A549 (cell line): ENCODE measurements around the gene TNFSF4. TPM values are rescaled to one million over a fixed set of nuclear protein-coding genes. Genes with fewer than 3 reads are reported as not detected.

Experiments used
- ATAC-seq, 2 experiments: fragments of 200-7000 bp in 1 of 2; fragments of >200 bp in 1 of 2; cut with Nextera tagmentation in 1 of 2; cut with Tn5 transposase in 1 of 2; 3 replicates each; pipeline versions ENCODE4 v1.8.0 to v1.9.1; 2018 to 2020; ENCODE audit warnings: mild to moderate bottlenecking in 1 of 2, moderate library complexity in 1 of 2
- CTCF ChIA-PET: fragments of 300-600 bp; sonication (Branson Sonifier 250); formaldehyde crosslinking; extraction: SDS; loops from one replicate; lab custom pipeline; 2021; ENCODE audit warnings: antibody characterized with exemption, inconsistent platforms; lab: Yijun Ruan, JAX
- POLR2A ChIA-PET: fragments of 350-600 bp; formaldehyde crosslinking; extraction: SDS; loops from one replicate; lab custom pipeline; 2021; ENCODE audit warnings: antibody characterized with exemption, inconsistent platforms; lab: Yijun Ruan, JAX
- DNase-seq, 2 experiments: peaks; one replicate each; pipeline versions ENCODE4 v3.0.0 to v3.0.0-alpha.2; 2011 to 2016; ENCODE audit warnings: low read depth in 1 of 2, low spot score in 1 of 2
- FAIRE-seq: peaks from 2 replicates; lab custom pipeline; 2011; peaks lifted over from hg19 to GRCh38; lab: Jason Lieb, UNC
- H3K27ac ChIP-seq, 2 experiments: fragments of >200 bp; sonication (Bioruptor Twin); formaldehyde crosslinking; 3 replicates each; pipeline ENCODE4 v1.5.1; 2016 to 2017
- H3K4me1 ChIP-seq: fragments of >200 bp; sonication (Bioruptor Twin); formaldehyde crosslinking; 3 replicates; pipeline ENCODE4 v1.6.1; 2016
- H3K4me2 ChIP-seq: fragments of >200 bp; sonication (Bioruptor Twin); formaldehyde crosslinking; 3 replicates; pipeline ENCODE4 v1.6.1; 2016
- H3K4me3 ChIP-seq: fragments of >200 bp; sonication (Bioruptor Twin); formaldehyde crosslinking; 3 replicates; pipeline ENCODE4 v1.5.1; 2016
- H3K9me3 ChIP-seq: fragments of >200 bp; sonication (Bioruptor Twin); formaldehyde crosslinking; 3 replicates; pipeline ENCODE4 v1.6.1; 2016
- BHLHE40 ChIP-seq: IDR thresholded peaks from 2 replicates; pipeline ENCODE4 v1.6.1; 2012; ENCODE audit warnings: low read depth, low read length, inconsistent platforms
- EHMT2 ChIP-seq: fragments of 200-600 bp; sonication (generic); IDR thresholded peaks from 2 replicates; pipeline ENCODE4 v1.6.1; 2016; ENCODE audit warnings: antibody characterized with exemption, low read depth, mild to moderate bottlenecking, moderate library complexity
- ELK1 ChIP-seq: fragments of 150-350 bp; IDR thresholded peaks from 2 replicates; pipeline ENCODE4 v1.6.1; 2014; ENCODE audit warnings: low read depth, mild to moderate bottlenecking, low read length
- ESRRA ChIP-seq: fragments of 150-350 bp; IDR thresholded peaks from 2 replicates; pipeline ENCODE4 v1.6.1; 2014; ENCODE audit warnings: mild to moderate bottlenecking, low read length, borderline replicate concordance
- FOSB ChIP-seq: fragments of 250-450 bp; sonication (Bioruptor Pico); IDR thresholded peaks from 2 replicates; pipeline ENCODE4 v1.5.0; 2020; ENCODE audit warnings: mild to moderate bottlenecking, moderate library complexity
- GATA3 ChIP-seq: IDR thresholded peaks from 2 replicates; pipeline ENCODE4 v1.6.1; 2012; ENCODE audit warnings: borderline replicate concordance
- HES2 ChIP-seq: fragments of >200 bp; sonication (Bioruptor Twin); formaldehyde crosslinking; IDR thresholded peaks from 2 replicates; pipeline ENCODE4 v1.6.1; 2016
- HEYL ChIP-seq: fragments of 250-450 bp; sonication (Bioruptor Pico); IDR thresholded peaks from 2 replicates; pipeline ENCODE4 v1.8.0; 2021; ENCODE audit warnings: mild to moderate bottlenecking, moderate library complexity
- HOXA7 ChIP-seq: fragments of 250-450 bp; sonication (Bioruptor Pico); IDR thresholded peaks from 2 replicates; pipeline ENCODE4 v1.5.0; 2020; ENCODE audit warnings: mild to moderate bottlenecking, moderate library complexity
- HOXB13 ChIP-seq: fragments of 250-450 bp; sonication (Bioruptor Pico); IDR thresholded peaks from 2 replicates; pipeline ENCODE4 v1.5.0; 2020; ENCODE audit warnings: low read depth, mild to moderate bottlenecking, moderate library complexity
- KDM1A ChIP-seq: fragments of 200-600 bp; sonication (generic); IDR thresholded peaks from 2 replicates; pipeline ENCODE4 v1.6.1; 2016; ENCODE audit warnings: low read depth, mild to moderate bottlenecking
- MAFK ChIP-seq: fragments of 450-650 bp; IDR thresholded peaks from 2 replicates; pipeline ENCODE4 v1.6.1; 2014; ENCODE audit not compliant: partially characterized antibody
- MAZ ChIP-seq: fragments of 150-350 bp; IDR thresholded peaks from 2 replicates; pipeline ENCODE4 v1.6.1; 2014; ENCODE audit warnings: antibody characterized with exemption, low read depth, low read length, borderline replicate concordance
- MYC ChIP-seq: IDR thresholded peaks from 2 replicates; pipeline ENCODE4 v1.6.1; 2012; ENCODE audit warnings: mild to moderate bottlenecking, inconsistent platforms, low read length, improper control_type of control experiment, borderline replicate concordance
- NFE2L2 ChIP-seq: fragments of 150-350 bp; conservative IDR thresholded peaks from 2 replicates; pipeline ENCODE4 v1.6.1; 2014; ENCODE audit warnings: low read length
- PHF8 ChIP-seq: fragments of 200-600 bp; sonication (generic); IDR thresholded peaks from 2 replicates; pipeline ENCODE4 v1.6.1; 2016; ENCODE audit warnings: low read depth, mild to moderate bottlenecking, antibody characterized with exemption, moderate library complexity, borderline replicate concordance
- RCOR1 ChIP-seq: fragments of 150-350 bp; IDR thresholded peaks from 2 replicates; pipeline ENCODE4 v1.6.1; 2014; ENCODE audit warnings: antibody characterized with exemption, low read length, low read depth
- SMC3 ChIP-seq: fragments of >200 bp; sonication (Bioruptor Twin); formaldehyde crosslinking; IDR thresholded peaks from 3 replicates; pipeline ENCODE4 v1.6.1; 2018; ENCODE audit warnings: inconsistent platforms
- TP53 ChIP-seq: fragments of 250-450 bp; sonication (Bioruptor Pico); IDR thresholded peaks from 2 replicates; pipeline ENCODE4 v1.5.0; 2021; ENCODE audit warnings: mild to moderate bottlenecking, moderate library complexity
- ZC3H11A ChIP-seq: fragments of 450-650 bp; IDR thresholded peaks from 2 replicates; pipeline ENCODE4 v1.6.1; 2014; ENCODE audit warnings: antibody characterized with exemption, mild to moderate bottlenecking
- ZSCAN20 ChIP-seq: fragments of 250-450 bp; sonication (Bioruptor Pico); IDR thresholded peaks from 2 replicates; pipeline ENCODE4 v1.8.0; 2022; ENCODE audit warnings: mild to moderate bottlenecking, moderate library complexity
- WGBS: methylation state at CpG from one replicate; pipeline ENCODE4 v1.1.6; 2017; ENCODE audit errors: missing lambda C conversion rate; 5-methylcytosine and 5-hydroxymethylcytosine counted together
- polyA plus RNA-seq, 4 experiments: library from polyadenylated mRNA; depleted of rRNA in 3 of 4; stranded (reverse); fragments of >200 nt; fragmentation: RNase III in 1 of 4; extraction: RNeasy Plus Mini Kit Qiagen cat#74134 plus additional on column Dnase treatment in 1 of 4; gene quantifications; 2 replicates in 3 of 4; 3 replicates in 1 of 4; pipeline ENCODE4 v1.2.3, GENCODE V29; 2011 to 2017
- TF ChIP-seq, protein P1 (sequence below): IDR thresholded peaks from 2 replicates; pipeline ENCODE4 v1.6.1; 2012
- TF ChIP-seq, protein P2 (sequence below): fragments of >200 bp; sonication (Bioruptor Twin); formaldehyde crosslinking; IDR thresholded peaks from 3 replicates; pipeline ENCODE4 v1.5.1; 2016
- TF ChIP-seq, protein P3 (sequence below): fragments of 250-450 bp; sonication (Bioruptor Pico); IDR thresholded peaks from 2 replicates; pipeline ENCODE4 v1.5.0; 2020; ENCODE audit warnings: low read depth, mild to moderate bottlenecking, moderate library complexity
- TF ChIP-seq, protein P4 (sequence below): IDR thresholded peaks from 2 replicates; pipeline ENCODE4 v1.6.1; 2012
- TF ChIP-seq, protein P5 (sequence below): fragments of 450-650 bp; IDR thresholded peaks from 2 replicates; pipeline ENCODE4 v1.6.1; 2014; ENCODE audit warnings: antibody characterized with exemption

TNFSF4 gene
- polyA plus RNA-seq, 2 of the 4 experiments (the other 2 are of a cell fraction) = 0.06 to 0.27 TPM

DNA sequence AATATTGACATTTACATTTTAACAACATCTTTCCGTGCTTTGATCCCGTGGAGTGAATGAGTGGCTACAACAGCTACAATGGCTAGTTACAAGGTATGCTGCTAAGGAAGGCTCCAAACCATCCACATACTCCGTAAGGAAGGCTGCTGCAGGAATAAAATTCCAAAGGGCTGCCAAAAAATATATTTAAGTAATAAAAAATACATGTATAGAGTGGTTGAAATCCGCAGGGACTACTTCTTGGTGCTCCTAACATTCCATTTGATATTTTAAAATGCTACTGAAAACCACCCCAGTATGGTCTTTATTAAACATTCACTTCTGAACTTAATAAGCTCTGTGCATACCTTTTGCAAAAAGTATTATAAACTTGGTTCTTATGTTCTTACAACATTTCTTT is 25.3 kb downstream of the TNFSF4 start:
- no peak for TF ChIP-seq HES2
- TF ChIP-seq NFE2L2 = no peak
- TF ChIP-seq ESRRA = no peak
- no peak for TF ChIP-seq BHLHE40
- TF ChIP-seq, protein P1, sequence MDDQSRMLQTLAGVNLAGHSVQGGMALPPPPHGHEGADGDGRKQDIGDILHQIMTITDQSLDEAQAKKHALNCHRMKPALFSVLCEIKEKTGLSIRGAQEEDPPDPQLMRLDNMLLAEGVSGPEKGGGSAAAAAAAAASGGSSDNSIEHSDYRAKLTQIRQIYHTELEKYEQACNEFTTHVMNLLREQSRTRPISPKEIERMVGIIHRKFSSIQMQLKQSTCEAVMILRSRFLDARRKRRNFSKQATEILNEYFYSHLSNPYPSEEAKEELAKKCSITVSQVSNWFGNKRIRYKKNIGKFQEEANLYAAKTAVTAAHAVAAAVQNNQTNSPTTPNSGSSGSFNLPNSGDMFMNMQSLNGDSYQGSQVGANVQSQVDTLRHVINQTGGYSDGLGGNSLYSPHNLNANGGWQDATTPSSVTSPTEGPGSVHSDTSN = no peak
- TF ChIP-seq GATA3 = no peak
- no peak for TF ChIP-seq MAZ
- no peak for TF ChIP-seq HOXB13 (CRISPR knock-in tag)
- no peak for TF ChIP-seq MYC
- no peak for TF ChIP-seq SMC3
- TF ChIP-seq, protein P2, sequence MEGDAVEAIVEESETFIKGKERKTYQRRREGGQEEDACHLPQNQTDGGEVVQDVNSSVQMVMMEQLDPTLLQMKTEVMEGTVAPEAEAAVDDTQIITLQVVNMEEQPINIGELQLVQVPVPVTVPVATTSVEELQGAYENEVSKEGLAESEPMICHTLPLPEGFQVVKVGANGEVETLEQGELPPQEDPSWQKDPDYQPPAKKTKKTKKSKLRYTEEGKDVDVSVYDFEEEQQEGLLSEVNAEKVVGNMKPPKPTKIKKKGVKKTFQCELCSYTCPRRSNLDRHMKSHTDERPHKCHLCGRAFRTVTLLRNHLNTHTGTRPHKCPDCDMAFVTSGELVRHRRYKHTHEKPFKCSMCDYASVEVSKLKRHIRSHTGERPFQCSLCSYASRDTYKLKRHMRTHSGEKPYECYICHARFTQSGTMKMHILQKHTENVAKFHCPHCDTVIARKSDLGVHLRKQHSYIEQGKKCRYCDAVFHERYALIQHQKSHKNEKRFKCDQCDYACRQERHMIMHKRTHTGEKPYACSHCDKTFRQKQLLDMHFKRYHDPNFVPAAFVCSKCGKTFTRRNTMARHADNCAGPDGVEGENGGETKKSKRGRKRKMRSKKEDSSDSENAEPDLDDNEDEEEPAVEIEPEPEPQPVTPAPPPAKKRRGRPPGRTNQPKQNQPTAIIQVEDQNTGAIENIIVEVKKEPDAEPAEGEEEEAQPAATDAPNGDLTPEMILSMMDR = no peak
- ATAC-seq = no peak
- FAIRE-seq = no peak
- Histone ChIP-seq H3K27ac (no peak overlapping the region), H3K4me1 (no peaks in the 10 kb centered on the region), H3K9me3 (no peaks in the 10 kb centered on the region), H3K4me2 (no peak overlapping the region), H3K4me3 (no peak overlapping the region)
- DNase-seq = no peak
- CTCF ChIA-PET = no interaction called here
- WGBS = 44% methylated on average over 4 of the region's 4 CpGs
- POLR2A ChIA-PET = no interaction called here

GRCh38 chr1:173176246-173176645 is 30.9 kb downstream of the TNFSF4 start:
- FAIRE-seq (no peak), DNase-seq (no peak), ATAC-seq (no peak)
- H3K27ac ChIP-seq = no peak overlapping the region
- TF ChIP-seq NFE2L2 (no peak), FOSB (CRISPR knock-in tag) (no peak), MAZ (no peak), ESRRA (no peak)
- TF ChIP-seq, protein P3, sequence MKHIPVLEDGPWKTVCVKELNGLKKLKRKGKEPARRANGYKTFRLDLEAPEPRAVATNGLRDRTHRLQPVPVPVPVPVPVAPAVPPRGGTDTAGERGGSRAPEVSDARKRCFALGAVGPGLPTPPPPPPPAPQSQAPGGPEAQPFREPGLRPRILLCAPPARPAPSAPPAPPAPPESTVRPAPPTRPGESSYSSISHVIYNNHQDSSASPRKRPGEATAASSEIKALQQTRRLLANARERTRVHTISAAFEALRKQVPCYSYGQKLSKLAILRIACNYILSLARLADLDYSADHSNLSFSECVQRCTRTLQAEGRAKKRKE = no peak
- H3K4me1 ChIP-seq = no peaks in the 10 kb centered on the region
- H3K4me2 ChIP-seq = no peak overlapping the region
- 70% methylated on average over 3 of the region's 3 CpGs for WGBS
- POLR2A ChIA-PET = no interaction called here
- CTCF ChIA-PET = interaction anchor here (0.6 to 2.1 kb wide), 2 partner anchors 26 to 354 kb away, joined by 3 to 6 read pairs; no protein-coding TSS in a partner anchor
- peaks cover 24% of the 10 kb centered on the region for H3K9me3 ChIP-seq
- no peak overlapping the region for H3K4me3 ChIP-seq

DNA sequence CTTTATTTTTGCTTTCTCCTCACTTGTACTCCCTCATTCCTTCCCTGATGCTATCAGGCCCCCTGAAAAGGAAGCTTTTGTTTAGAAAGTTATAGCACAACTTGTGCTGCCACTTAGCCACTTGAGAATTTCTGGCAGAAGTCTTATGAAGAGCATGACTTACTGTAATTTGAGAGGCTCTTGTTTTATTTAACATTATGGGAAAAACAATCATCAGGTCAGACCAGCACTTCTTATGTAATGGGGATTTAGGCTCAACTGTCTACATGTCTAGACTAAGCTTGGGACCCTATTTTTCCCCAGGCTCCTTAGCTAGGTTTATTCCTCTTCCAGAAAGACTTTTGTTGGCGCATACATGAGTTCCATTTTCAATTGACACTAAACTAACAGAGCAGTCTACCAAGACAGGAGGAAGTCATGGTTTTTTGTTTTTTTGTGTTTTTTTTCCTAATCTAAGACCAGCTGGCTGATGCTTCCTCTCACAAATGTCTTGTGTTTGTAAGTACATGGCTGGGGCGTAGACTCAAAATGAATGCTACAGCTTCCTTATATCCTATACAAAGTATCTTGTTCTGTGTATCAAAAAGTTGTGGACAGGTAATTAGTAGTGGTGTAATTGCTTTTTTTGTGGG is 31.5 kb downstream of the TNFSF4 start:
- peaks cover 27% of the 10 kb centered on the region for H3K9me3 ChIP-seq
- no peak overlapping the region for H3K4me2 ChIP-seq
- no peak for DNase-seq
- no peak for FAIRE-seq
- H3K27ac ChIP-seq = no peak overlapping the region
- no peak for ATAC-seq
- ChIA-PET POLR2A (no interaction called here), CTCF (interaction anchor here (0.6 to 2.1 kb wide), 2 partner anchors 26 to 353 kb away, joined by 3 to 6 read pairs; no protein-coding TSS in a partner anchor)
- H3K4me3 ChIP-seq = no peak overlapping the region
- H3K4me1 ChIP-seq = no peaks in the 10 kb centered on the region
- TF ChIP-seq, protein P4, sequence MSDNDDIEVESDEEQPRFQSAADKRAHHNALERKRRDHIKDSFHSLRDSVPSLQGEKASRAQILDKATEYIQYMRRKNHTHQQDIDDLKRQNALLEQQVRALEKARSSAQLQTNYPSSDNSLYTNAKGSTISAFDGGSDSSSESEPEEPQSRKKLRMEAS = no peak
- no peak for TF ChIP-seq RCOR1
- TF ChIP-seq SMC3 = no peak
- TF ChIP-seq PHF8 = no peak
- no peak for TF ChIP-seq EHMT2
- TF ChIP-seq, protein P5, sequence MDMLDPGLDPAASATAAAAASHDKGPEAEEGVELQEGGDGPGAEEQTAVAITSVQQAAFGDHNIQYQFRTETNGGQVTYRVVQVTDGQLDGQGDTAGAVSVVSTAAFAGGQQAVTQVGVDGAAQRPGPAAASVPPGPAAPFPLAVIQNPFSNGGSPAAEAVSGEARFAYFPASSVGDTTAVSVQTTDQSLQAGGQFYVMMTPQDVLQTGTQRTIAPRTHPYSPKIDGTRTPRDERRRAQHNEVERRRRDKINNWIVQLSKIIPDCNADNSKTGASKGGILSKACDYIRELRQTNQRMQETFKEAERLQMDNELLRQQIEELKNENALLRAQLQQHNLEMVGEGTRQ = no peak
- TF ChIP-seq HOXA7 = no peak
- no peak for TF ChIP-seq MAFK
- TF ChIP-seq ELK1 = no peak
- TF ChIP-seq ZC3H11A = no peak
- TF ChIP-seq TP53 = no peak
- TF ChIP-seq ZSCAN20 = no peak
- no peak for TF ChIP-seq HEYL (CRISPR knock-in tag)
- no peak for TF ChIP-seq KDM1A
- 96% methylated on average over 2 of the region's 2 CpGs for WGBS
